GM15510 (cell line): ENCODE results near the gene SLC6A9.

Experiments used
- POLR2A ChIP-seq: IDR thresholded peaks from 3 replicates; pipeline ENCODE4 v1.6.1; 2011; ENCODE audit warnings: borderline replicate concordance; ENCODE audit not compliant: insufficient read length; ENCODE audit errors: extremely low read depth

The SLC6A9 gene

DNA sequence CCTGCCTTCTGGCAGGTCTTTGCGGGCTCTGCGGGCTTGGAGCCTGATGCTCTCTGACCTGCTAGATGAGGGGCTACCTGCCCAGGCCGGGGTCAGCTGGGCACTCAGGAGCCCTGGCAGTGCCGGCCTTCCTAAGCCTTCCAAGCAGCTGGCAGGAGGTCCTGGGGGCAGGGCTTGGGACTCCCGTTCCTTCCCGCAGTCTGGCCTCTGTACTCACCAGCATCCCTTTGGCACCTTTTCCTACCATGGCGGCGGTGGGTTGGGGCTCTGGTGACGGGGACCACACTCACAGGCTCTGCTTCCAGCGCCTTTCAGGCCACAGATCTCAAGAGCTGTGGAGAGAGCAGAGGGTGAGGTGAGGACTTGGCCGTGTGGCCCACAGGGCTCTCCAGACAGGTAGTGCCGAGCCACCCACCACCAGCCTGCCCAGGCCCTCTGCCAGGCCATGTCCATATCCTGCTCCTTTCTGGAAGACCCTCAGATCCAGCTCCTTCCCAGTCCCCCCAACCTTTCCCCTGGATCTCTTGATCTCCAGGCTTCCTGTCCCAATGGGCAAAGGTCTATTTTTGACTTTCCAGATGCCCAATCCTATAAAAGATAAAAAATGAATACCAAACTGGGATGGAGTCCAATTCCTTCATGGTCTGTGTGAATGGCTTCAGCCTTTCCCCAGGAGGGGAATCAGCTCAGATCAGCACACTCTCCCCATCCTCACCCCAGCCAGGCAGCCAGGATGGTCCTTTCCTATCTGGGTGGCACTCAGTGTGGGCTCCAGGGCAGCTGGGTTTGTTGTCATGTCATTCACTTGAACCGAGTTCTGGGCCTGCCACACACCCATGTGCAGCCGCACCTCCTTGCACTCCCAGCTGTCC is 7.0 kb downstream of the SLC6A9 start:
- no peak for TF ChIP-seq POLR2A

DNA sequence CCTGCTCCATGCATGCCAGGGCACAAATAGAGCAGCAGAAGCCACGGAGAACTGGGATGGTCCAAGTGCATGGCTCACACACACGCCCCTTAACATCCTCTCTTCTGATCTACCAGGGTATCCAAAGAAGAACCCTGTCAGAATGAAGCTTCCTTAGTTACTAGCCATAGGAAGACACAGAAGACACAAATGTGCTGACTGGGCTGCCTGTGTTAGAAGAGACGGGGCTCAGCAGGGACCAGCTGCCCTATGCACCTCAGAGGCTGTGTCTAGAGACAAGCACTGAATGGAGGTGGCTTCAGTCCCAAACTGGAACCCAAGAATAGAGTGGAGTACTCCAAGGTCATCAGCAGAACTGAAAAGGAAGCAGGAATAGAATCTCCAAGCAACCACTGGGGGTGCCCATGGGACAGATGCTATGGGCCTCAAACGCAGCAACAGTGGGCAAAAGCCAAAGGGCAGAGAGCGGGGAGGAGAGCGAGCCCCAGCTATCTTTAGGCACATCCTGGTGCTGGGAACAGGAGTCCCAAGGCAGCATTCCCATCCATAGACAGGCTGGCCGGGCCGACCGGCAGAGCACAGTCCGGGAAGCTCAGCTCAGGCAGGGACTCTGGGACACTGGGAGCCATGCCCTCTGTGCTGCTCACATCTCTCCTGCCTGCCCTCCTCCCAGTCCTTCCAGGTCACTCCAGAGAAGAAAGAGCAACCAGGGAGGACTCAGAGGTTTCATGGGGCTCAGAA is 9.5 kb downstream of the SLC6A9 start:
- no peak for TF ChIP-seq POLR2A

DNA sequence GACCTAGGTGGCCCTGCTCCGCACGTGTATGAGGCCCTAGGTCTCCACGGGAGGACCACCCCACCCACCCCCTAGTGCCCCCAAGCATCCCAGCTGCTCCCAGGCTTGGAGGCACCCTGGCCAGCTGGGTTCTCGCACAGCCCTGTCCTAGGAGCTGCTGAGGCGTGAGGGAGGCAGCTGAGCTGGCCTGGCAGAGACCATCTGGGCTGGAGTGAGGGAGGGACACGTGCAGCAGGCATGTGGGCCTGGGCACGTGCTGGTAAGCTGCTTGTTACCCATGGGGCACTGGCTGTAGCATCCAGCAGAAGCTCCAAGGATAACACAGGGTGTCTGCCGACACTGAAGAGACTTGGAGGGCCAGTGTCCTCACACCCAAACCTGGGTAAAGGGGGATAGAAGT is 10.1 kb downstream of the SLC6A9 start:
- TF ChIP-seq POLR2A, result no peak

DNA sequence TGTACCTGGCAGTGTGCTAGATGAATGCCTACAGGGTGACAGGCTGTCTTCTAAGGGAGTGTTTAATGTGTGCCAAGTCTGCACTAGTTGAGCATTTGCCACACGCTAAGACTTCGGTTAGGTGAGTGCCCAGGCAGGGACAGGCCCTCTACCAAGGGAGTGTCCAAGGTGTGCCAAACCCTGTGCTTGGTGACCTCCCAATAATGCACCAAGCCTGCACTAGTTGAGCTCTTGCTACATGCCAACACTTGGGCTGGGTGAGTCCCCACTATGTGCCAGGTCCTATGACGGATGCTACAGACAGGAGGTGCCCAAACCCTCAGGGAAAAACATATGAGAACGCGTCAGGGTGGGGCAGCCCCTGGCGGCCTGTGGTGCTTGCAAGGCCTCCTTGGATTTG is 10.8 kb downstream of the SLC6A9 start:
- TF ChIP-seq POLR2A, result no peak

DNA sequence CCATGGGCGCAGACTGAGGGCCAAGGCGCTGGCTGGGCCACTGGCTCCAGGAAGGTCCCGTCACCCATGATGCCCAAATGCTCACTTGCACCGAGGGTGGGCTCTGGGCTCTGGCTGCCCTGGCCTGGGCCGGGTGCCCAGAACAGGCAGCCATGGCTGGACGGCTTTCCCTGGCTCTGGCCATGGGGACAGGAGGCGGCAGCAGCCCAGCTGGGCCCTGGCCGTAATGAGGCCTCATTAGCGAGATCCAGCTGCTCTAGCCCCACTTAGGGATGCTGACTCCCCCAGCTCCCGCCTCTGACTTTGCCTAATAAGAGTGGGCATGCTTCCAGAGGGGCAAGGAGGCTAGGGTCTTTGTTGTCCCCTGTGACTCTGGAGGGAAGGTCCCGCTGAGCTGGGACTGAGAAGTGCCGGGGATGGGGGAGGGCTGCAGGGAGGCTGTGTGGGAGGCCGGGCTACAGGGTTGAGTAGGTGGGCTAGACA is 11.8 kb downstream of the SLC6A9 start:
- no peak for TF ChIP-seq POLR2A

DNA sequence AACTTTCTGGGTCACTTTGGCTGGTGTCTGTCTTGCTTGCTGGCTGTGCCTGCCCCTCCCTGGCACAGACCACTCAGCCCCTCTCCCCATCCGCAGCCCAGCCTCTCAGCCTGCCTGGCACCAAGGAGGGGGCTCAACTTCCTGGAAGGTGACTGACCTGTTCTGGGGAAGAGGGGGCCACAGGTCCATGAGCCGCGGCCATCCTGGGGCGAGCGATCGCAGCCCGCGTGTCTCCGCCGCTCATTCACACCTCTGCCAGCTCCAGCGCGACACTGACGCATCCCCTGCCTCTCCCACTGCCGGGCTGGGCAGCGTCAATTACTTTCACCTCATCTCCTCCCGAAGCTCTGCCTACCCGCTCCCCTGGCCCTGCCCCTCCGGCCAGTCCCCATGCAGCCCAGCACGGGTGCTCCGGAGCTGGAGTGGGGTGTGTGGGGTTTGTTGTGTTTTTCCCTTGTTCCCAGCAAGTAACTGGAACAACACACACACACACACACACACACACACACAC is 14.3 kb downstream of the SLC6A9 start:
- no peak for TF ChIP-seq POLR2A

DNA sequence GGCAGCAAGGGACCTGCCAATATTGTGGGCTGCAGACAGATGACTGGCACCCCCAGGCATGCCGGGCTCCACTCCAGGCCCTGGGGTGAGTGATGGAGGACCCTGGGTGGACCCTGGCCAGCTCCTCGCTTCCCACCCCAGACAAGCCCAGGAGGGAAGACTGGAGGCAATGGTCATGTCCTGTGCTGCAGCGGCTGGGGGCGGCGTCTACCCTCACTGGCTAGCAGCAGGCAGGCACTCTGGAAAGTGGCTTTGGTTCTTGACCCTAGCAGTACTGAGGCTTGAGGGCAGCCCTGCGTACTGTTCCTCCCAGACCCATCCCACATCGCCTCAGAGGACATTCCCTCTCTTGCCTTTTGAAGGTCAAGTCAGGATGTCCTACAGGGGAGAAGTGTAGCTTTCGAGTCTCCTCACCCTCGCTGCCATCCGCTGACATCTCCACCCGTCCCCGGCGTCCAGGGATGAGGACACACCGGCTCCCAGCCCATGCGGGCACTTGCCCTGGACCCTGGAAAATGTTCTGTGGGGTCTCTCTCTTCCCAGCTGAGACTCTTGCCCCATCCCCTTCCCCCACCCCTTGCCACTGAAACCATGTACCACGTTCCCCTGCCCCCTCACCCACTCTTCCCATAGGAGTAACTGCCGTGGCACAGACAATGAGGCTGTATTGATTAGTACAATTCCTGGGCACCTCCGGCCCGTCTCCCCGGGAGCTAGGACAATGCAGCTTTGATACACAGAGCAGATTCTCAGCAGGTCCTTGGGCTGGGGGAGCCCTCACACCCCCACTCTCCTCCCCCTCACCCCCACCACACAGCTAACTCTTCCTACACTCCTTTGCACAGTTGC is 15.0 kb downstream of the SLC6A9 start:
- no peak for TF ChIP-seq POLR2A

DNA sequence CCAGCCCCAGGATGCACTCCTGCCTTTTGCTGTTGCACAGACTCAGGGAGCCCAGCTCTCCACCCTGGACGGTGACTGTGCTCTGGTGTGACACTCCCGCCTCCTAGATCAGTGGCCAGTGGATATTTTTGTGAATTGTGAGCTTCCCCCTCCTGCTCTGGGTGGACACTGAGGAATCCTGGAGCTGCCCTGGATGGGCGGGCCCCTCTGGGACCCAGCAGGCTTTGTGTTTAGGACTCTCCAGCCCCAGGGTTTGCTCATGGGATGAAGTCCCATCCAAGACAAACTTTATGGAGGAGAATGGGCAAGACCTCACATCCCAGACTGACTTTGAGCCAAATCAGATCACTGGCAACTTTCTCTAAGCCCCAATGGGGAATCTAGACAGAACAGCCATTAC is 16.1 kb downstream of the SLC6A9 start:
- TF ChIP-seq POLR2A, result no peak

DNA sequence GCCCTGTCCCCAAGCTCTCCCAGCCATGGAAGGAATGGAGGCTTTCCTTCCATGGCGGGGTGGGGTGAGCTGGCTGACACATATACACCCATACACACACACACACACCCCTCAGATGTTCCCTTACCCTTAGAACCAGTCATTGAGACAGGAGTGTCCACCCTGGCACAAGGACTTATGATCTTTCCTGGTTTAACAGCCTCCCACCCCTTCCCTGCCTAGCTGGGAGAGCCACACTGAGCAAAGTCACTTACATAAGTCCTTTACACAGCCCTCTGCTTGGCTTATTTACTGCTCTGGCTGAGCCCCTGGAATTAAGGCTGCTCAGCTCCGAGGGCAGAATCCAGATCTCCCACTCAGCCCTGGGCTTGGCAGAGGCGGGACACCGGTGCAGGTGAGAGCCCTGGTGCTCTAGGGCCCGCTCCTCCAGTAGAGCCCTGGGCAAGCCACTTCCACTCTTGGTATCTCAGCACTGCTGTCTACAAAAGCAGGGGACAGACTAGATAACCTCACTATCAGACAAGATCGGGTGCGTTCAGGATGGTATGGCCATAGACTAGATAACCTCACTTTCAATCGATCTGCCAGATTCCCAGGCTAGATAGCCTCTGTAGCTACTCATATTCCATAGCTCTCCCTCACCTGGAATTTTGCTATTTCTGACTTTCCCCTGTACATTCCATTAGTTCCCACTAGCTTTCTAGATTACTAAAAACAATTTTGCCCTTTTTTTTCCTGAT is 16.7 kb downstream of the SLC6A9 start:
- TF ChIP-seq POLR2A, result no peak

DNA sequence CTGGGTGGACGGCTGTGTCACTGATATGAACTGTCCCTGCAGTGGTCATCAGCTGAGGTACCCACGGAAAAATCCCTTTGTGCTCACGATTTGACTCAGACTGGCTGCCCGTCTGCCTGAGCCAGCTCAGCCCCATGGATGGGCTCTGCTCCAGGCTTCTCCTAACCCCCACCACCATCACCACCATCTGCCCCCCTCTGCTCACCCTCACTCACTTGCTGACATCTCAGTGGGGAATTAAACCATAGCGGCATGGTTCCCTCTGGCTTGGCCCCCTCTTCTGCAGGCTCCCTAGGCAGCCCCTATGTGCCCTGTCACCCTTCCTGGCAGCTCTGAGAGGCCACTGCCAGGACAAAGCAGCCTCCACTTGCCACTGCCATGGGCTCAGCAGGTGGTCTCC is 17.3 kb downstream of the SLC6A9 start:
- no peak for TF ChIP-seq POLR2A

DNA sequence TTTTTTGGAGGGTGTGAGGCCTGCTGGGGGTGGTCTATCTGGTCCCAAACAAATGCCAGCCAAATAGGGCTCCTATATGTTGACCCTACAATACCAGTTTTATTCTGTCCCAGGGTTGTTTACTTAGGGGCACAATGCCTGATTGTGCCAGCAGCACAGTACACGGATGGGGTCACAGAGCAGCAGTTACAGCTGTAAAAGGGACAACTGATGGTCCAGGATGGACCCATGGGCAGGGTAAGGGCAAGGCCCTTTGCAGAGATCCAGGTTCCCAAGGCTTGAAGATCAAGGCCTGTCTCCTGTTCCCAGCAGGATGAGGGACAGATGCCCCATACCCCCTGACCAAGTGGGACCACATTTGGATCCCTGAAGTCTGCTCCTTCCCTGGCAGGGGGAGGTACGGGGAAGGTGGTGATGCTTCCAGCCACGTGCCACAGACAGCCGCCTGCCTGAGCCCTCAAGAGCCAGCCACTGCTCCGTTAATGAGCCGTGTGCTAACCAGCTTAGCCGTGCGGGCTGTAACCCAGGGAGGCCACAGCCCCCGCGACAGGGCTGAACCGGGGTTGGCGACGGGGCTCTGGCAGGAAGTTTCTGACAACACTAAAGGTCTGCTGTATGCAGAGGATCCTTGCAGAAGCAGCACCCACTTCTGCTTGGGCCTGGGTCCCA is 18.2 kb downstream of the SLC6A9 start:
- TF ChIP-seq POLR2A, result no peak

DNA sequence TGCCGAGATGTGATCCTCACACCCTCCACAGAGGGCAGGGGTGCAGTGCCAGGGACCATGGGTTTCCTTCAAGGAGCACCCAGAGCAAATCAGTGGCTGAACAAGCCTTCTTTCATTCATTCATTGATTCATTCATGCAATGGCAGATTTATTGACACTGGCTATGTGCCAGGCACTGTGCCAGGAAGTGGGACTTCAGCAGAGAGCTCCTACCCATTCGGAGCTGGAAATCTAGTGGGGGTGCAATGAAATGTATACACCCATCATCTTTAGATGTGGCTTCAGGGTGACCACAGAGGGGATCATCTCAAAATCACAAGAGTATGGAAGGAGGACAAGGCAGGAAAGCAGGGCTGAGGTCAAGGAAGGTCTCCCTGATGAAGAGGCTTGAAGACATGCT is 18.9 kb downstream of the SLC6A9 start:
- TF ChIP-seq POLR2A, result no peak

DNA sequence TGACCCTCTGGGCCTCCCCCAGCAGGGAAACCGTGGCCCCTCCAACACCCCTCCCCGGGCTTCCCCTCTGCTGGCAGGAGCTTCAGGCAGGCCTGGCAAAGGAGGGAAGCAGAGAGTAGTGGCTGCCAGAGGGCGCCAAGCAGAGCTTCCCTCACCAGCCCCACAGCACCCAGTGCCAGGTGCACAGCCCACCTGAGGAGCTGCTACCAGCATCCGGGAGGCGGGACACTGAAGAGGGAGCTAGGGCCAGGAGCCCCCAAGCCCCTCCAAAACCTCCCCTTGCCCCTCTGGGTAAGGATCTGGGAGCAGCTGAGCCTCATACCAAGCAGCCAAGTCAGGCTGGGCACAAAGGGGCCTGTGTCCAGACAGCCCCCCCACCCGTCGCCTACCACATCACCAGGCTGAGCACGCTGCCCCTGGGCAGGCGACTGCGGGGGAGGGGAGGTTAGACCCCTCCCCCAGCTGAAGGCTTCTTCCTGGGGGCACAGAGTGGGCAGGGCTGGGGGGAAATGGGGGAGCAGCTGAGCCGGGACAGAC is 20.3 kb downstream of the SLC6A9 start:
- no peak for TF ChIP-seq POLR2A
